ENCODE results near the gene MLX.

GRCh38 chr17:42618442-42619150 lies 51.7 kb downstream of the MLX start:
- TF ChIP-seq EZH2 (IDR thresholded peaks at IDR 0.05; ENCODE audit: insufficient read depth, poor library complexity, severe bottlenecking) (no peak), EZH2phosphoT487 (IDR thresholded peaks at IDR 0.05; ENCODE audit: insufficient read depth, low read depth) (no peak)
